ENCODE results near the gene EXD3. TPM values are rescaled to one million over a fixed set of nuclear protein-coding genes. Genes with fewer than 3 reads are reported as not detected.
"Not testable (repeated sequence)": the region's sequence is repeated elsewhere in the genome, so short reads cannot be mapped to it uniquely, and the experiment has no call there.

EXD3 gene
- total and polyA plus RNA-seq, 2 experiments from 2014 or later = 32.3 to 72.1 TPM

GRCh38 chr9:137347928-137348327, 75.0 kb downstream of the EXD3 start:
- Histone ChIP-seq H3K4me3 (no peak overlapping the region), H3K27ac (no peak overlapping the region), H3K27me3 (no peaks in the 10 kb centered on the region), H3K9me3 (ENCODE audit: low read depth) (no peaks in the 10 kb centered on the region), H3K4me1 (ENCODE audit: low read depth) (no peaks in the 10 kb centered on the region), H3K36me3 (no peaks in the 10 kb centered on the region)
- TF ChIP-seq CTCF (IDR thresholded peaks at IDR 0.05; ENCODE audit: low read depth, low read length) = no peak
- no peak for DNase-seq (ENCODE audit: low read depth in 1 of 2, low spot score in 1 of 2)

GRCh38 chr9:137342482-137342881, 80.5 kb downstream of the EXD3 start:
- TF ChIP-seq CTCF (IDR thresholded peaks at IDR 0.05; ENCODE audit: low read depth, low read length) = no peak
- Histone ChIP-seq H3K4me1 (ENCODE audit: low read depth) (no peaks in the 10 kb centered on the region), H3K36me3 (no peaks in the 10 kb centered on the region), H3K27me3 (no peaks in the 10 kb centered on the region), H3K9me3 (ENCODE audit: low read depth) (no peaks in the 10 kb centered on the region), H3K4me3 (no peak overlapping the region), H3K27ac (no peak overlapping the region)
- no peak for DNase-seq (ENCODE audit: low read depth in 1 of 2, low spot score in 1 of 2)

- Histone ChIP-seq H3K4me3 (no peak overlapping the region), H3K36me3 (no peaks in the 10 kb centered on the region), H3K27me3 (no peaks in the 10 kb centered on the region), H3K27ac (no peak overlapping the region), H3K4me1 (ENCODE audit: low read depth) (no peaks in the 10 kb centered on the region), H3K9me3 (ENCODE audit: low read depth) (no peaks in the 10 kb centered on the region)
- no peak for DNase-seq (ENCODE audit: low read depth in 1 of 2, low spot score in 1 of 2)
- no peak for TF ChIP-seq CTCF (IDR thresholded peaks at IDR 0.05; ENCODE audit: low read depth, low read length)
Observed at GRCh38 chr9:137341227-137341626, 81.7 kb downstream of the EXD3 start.

- H3K27ac ChIP-seq; H3K36me3 ChIP-seq; H3K4me3 ChIP-seq; H3K4me1 ChIP-seq (ENCODE audit: low read depth); DNase-seq (ENCODE audit: low read depth in 1 of 2, low spot score in 1 of 2); H3K27me3 ChIP-seq; H3K9me3 ChIP-seq (ENCODE audit: low read depth): not testable (repeated sequence)
Observed at GRCh38 chr9:137339908-137340462, 83.0 kb downstream of the EXD3 start.

- H3K36me3 ChIP-seq = no peaks in the 10 kb centered on the region
- no peaks in the 10 kb centered on the region for H3K27me3 ChIP-seq
- no peak for TF ChIP-seq CTCF (IDR thresholded peaks at IDR 0.05; ENCODE audit: low read depth, low read length)
- no peak overlapping the region for H3K27ac ChIP-seq
- H3K9me3 ChIP-seq (ENCODE audit: low read depth) = no peaks in the 10 kb centered on the region
- no peak overlapping the region for H3K4me3 ChIP-seq
- H3K4me1 ChIP-seq (ENCODE audit: low read depth) = no peaks in the 10 kb centered on the region
- peak in 1 of 2 donors; percentile 66 for DNase-seq (ENCODE audit: low read depth in 1 of 2, low spot score in 1 of 2)
Observed at GRCh38 chr9:137339045-137339907, 83.7 kb downstream of the EXD3 start.

- Histone ChIP-seq H3K36me3 (no peaks in the 10 kb centered on the region), H3K9me3 (ENCODE audit: low read depth) (no peaks in the 10 kb centered on the region), H3K4me1 (ENCODE audit: low read depth) (no peaks in the 10 kb centered on the region), H3K27me3 (no peaks in the 10 kb centered on the region), H3K4me3 (no peak overlapping the region), H3K27ac (no peak overlapping the region)
- no peak for TF ChIP-seq CTCF (IDR thresholded peaks at IDR 0.05; ENCODE audit: low read depth, low read length)
- DNase-seq (ENCODE audit: low read depth in 1 of 2, low spot score in 1 of 2) = no peak
Observed at GRCh38 chr9:137336735-137337134, 86.2 kb downstream of the EXD3 start.

Measured in cardiac muscle cell (in vitro differentiated cells and primary cell).